ENCODE results near the gene CARNS1. TPM values are rescaled to one million over a fixed set of nuclear protein-coding genes. Genes with fewer than 3 reads are reported as not detected.

The CARNS1 gene
- total RNA-seq, 1 experiment from 2014 or later: 1.3 TPM

DNA sequence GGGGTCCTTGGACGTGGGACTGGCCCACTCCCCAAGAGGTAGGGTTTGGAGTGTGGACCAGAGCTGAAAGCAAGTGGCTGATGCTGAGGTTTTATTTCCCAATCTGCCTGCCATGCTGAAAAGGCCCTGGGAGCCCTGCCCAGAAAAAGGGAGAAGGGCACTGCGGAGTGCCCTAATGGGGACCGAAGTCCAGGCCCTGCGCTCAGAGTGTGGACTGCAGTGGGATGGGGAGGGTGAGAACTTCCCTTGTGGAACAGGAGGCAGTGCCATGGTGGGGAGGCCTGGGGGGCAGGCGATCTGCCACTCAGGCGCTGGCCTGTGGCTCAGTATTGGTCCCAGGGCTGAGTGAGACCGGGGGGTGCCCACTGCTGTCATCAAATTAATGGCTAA, 32.7 kb downstream of the CARNS1 start:
- ATAC-seq: no peak
- H3K9me3 Mint-ChIP-seq: no peaks in the 10 kb centered on the region
- POLR2A ChIA-PET: no interaction called here
- no peaks in the 10 kb centered on the region for H3K36me3 Mint-ChIP-seq
- H3K4me3 Mint-ChIP-seq: no peak overlapping the region
- 0 out of 2 replicates have a peak, but pooled peaks cover 3% of the 10 kb centered on the region for H3K4me1 Mint-ChIP-seq
- CTCF ChIA-PET: interaction anchor here (1.0 to 1.1 kb wide), 2 partner anchors 47 to 131 kb away, joined by 5 to 6 read pairs; partner anchors contain the start of gene PPP1CA
- TF ChIP-seq NR3C1 (CRISPR knock-in tag; conservative IDR thresholded peaks at IDR 0.05; ENCODE audit: low read depth) (no peak), ZBTB43 (CRISPR knock-in tag; IDR thresholded peaks at IDR 0.05) (no peak), MAX (CRISPR knock-in tag; IDR thresholded peaks at IDR 0.05) (no peak)
- DNase-seq (ENCODE audit: low spot score): no peak
- H3K27ac Mint-ChIP-seq: no peak overlapping the region
- H3K27me3 Mint-ChIP-seq (ENCODE audit: low read depth): peaks cover 10% of the 10 kb centered on the region

DNA sequence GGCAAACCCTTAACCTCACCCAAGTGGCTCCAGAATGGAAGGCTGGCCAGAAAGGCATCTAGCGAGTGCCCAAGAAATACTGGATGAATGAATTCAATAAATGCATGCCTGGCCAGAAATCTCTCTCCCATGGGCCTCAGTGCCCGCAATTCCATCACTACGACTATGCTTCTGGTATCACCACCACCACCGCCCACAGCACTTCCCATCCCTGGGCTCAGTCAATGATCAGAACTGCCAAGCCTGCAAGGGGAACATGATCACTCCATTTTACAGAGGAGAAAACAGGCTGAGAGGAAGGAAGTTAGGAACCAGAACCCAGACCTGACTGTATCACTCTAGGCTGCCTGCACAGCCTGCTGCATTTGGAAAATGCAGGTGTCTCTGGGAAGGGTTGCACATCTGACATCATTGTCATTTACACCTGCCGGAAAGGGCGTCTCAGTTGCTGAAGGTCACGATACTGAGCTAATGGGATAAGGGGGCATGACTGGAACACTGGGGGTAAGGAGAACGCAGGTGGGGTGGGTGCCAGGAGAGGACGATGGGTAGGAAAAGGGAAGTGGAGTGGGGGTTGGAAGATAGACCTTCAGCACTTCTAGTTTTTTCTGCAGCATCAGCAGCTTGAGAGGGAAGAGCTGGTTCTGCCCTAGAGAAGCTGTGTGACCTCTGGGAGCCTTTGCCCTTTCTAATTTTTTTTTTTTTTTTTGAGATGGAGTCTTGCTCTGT, 33.8 kb downstream of the CARNS1 start:
- CTCF ChIA-PET: interaction anchor here (1.0 to 1.4 kb wide), 2 partner anchors 58 to 132 kb away, joined by 5 to 6 read pairs; partner anchors contain the start of gene RAD9A
- H3K36me3 Mint-ChIP-seq: no peaks in the 10 kb centered on the region
- no peak for DNase-seq (ENCODE audit: low spot score)
- peaks cover 10% of the 10 kb centered on the region for H3K27me3 Mint-ChIP-seq (ENCODE audit: low read depth)
- POLR2A ChIA-PET: no interaction called here
- H3K4me3 Mint-ChIP-seq: no peak overlapping the region
- H3K27ac Mint-ChIP-seq: no peak overlapping the region
- TF ChIP-seq ZNF671 (CRISPR knock-in tag; IDR thresholded peaks at IDR 0.05) (no peak), E2F1 (CRISPR knock-in tag; IDR thresholded peaks at IDR 0.05) (no peak), TP53 (CRISPR knock-in tag; IDR thresholded peaks at IDR 0.05) (no peak), CREB1 (CRISPR knock-in tag; IDR thresholded peaks at IDR 0.05) (no peak), CREM (CRISPR knock-in tag; IDR thresholded peaks at IDR 0.05) (no peak), ZNF219 (CRISPR knock-in tag; IDR thresholded peaks at IDR 0.05; ENCODE audit: borderline replicate concordance) (no peak), CBFB (CRISPR knock-in tag; IDR thresholded peaks at IDR 0.05; ENCODE audit: low read depth) (no peak), SP1 (CRISPR knock-in tag; conservative IDR thresholded peaks at IDR 0.05) (no peak)
- TF ChIP-seq, protein P1, sequence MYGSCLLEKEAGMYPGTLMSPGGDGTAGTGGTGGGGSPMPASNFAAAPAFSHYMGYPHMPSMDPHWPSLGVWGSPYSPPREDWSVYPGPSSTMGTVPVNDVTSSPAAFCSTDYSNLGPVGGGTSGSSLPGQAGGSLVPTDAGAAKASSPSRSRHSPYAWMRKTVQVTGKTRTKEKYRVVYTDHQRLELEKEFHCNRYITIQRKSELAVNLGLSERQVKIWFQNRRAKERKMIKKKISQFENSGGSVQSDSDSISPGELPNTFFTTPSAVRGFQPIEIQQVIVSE (CRISPR knock-in tag; IDR thresholded peaks at IDR 0.05; ENCODE audit: borderline replicate concordance): no peak
- 0 out of 2 replicates have a peak, but pooled peaks cover 3% of the 10 kb centered on the region for H3K4me1 Mint-ChIP-seq
- ATAC-seq: no peak
- no peaks in the 10 kb centered on the region for H3K9me3 Mint-ChIP-seq

GRCh38 chr11:67450796-67451657, 35.5 kb downstream of the CARNS1 start:
- POLR2A ChIA-PET: no interaction called here
- Mint-ChIP-seq H3K4me3 (no peak overlapping the region), H3K36me3 (no peaks in the 10 kb centered on the region), H3K4me1 (no peaks in the 10 kb centered on the region), H3K27me3 (ENCODE audit: low read depth) (peaks cover 7% of the 10 kb centered on the region), H3K27ac (0 out of 2 replicates have a peak overlapping the region, but pooled peaks have one; percentile 14), H3K9me3 (no peaks in the 10 kb centered on the region)
- ATAC-seq (no peak), DNase-seq (ENCODE audit: low spot score) (no peak)
- CTCF ChIA-PET: interaction anchor here (1.0 to 1.5 kb wide), 4 partner anchors 12 to 59 kb away, joined by 3 to 5 read pairs (median 4); partner anchors contain the start of genes PPP1CA and RAD9A
- TF ChIP-seq FOXK1 (CRISPR knock-in tag; IDR thresholded peaks at IDR 0.05) (no peak), ZNF423 (CRISPR knock-in tag; IDR thresholded peaks at IDR 0.05) (no peak), ESRRA (CRISPR knock-in tag; IDR thresholded peaks at IDR 0.05; ENCODE audit: borderline replicate concordance) (no peak), SMAD3 (CRISPR knock-in tag; IDR thresholded peaks at IDR 0.05; ENCODE audit: borderline replicate concordance) (no peak), NFYB (CRISPR knock-in tag; conservative IDR thresholded peaks at IDR 0.05; ENCODE audit: low read depth) (no peak), JUN (CRISPR knock-in tag; IDR thresholded peaks at IDR 0.05) (no peak), CBFB (CRISPR knock-in tag; IDR thresholded peaks at IDR 0.05; ENCODE audit: low read depth) (no peak)
- TF ChIP-seq, protein P2, sequence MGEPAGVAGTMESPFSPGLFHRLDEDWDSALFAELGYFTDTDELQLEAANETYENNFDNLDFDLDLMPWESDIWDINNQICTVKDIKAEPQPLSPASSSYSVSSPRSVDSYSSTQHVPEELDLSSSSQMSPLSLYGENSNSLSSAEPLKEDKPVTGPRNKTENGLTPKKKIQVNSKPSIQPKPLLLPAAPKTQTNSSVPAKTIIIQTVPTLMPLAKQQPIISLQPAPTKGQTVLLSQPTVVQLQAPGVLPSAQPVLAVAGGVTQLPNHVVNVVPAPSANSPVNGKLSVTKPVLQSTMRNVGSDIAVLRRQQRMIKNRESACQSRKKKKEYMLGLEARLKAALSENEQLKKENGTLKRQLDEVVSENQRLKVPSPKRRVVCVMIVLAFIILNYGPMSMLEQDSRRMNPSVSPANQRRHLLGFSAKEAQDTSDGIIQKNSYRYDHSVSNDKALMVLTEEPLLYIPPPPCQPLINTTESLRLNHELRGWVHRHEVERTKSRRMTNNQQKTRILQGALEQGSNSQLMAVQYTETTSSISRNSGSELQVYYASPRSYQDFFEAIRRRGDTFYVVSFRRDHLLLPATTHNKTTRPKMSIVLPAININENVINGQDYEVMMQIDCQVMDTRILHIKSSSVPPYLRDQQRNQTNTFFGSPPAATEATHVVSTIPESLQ (CRISPR knock-in tag; IDR thresholded peaks at IDR 0.05): no peak
- TF ChIP-seq, protein P3, sequence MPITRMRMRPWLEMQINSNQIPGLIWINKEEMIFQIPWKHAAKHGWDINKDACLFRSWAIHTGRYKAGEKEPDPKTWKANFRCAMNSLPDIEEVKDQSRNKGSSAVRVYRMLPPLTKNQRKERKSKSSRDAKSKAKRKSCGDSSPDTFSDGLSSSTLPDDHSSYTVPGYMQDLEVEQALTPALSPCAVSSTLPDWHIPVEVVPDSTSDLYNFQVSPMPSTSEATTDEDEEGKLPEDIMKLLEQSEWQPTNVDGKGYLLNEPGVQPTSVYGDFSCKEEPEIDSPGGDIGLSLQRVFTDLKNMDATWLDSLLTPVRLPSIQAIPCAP (CRISPR knock-in tag; IDR thresholded peaks at IDR 0.05): no peak
- TF ChIP-seq, protein P1 (CRISPR knock-in tag; IDR thresholded peaks at IDR 0.05; ENCODE audit: borderline replicate concordance): no peak
- TF ChIP-seq, protein P4, sequence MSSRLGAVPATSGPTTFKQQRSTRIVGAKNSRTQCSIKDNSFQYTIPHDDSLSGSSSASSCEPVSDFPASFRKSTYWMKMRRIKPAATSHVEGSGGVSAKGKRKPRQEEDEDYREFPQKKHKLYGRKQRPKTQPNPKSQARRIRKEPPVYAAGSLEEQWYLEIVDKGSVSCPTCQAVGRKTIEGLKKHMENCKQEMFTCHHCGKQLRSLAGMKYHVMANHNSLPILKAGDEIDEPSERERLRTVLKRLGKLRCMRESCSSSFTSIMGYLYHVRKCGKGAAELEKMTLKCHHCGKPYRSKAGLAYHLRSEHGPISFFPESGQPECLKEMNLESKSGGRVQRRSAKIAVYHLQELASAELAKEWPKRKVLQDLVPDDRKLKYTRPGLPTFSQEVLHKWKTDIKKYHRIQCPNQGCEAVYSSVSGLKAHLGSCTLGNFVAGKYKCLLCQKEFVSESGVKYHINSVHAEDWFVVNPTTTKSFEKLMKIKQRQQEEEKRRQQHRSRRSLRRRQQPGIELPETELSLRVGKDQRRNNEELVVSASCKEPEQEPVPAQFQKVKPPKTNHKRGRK (CRISPR knock-in tag; IDR thresholded peaks at IDR 0.05; ENCODE audit: borderline replicate concordance): no peak

Data from WTC11 (cell line).